Measurements from ENCODE around the gene LY6G6C.

The LY6G6C gene, protein sequence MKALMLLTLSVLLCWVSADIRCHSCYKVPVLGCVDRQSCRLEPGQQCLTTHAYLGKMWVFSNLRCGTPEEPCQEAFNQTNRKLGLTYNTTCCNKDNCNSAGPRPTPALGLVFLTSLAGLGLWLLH

DNA sequence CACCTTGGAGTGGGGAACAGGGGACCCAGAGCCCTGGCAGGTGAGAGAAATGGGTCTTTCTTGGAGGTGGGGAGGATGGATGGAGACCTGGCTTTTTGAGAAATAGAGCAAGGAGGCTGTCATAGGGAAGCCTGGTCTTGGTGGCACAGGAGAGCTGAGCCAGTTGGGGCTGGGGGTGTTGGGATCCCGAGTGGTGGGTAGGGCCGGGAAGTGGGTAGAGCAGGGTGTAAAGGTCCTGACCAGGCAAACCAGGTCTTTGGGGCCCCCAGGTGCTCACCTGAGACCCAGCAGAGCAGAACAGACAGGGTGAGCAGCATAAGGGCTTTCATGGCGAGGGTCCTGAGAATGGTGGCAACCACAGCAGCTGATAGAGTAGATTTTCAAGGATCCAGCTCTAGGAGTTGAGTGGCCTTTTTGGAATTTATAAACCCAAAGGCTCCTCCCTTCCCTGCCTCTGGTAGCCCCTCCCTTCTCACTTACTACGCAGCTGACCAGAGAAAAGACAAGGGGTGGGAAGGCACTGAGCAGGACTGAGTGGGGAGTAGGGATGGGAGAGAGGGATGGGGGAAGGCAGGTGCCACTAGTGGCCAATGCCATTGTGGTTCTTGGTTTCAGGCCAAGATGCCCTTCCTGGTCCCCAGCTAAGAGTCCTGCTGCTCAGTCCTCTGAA, at the start of gene LY6G6C:
Gene LY6G6C, minus strand, starts transcription at position 396 of the 670 bp plus-strand sequence. Its CDS starts 67 bp downstream, at position 329.
- DNase-seq = no peak

DNA sequence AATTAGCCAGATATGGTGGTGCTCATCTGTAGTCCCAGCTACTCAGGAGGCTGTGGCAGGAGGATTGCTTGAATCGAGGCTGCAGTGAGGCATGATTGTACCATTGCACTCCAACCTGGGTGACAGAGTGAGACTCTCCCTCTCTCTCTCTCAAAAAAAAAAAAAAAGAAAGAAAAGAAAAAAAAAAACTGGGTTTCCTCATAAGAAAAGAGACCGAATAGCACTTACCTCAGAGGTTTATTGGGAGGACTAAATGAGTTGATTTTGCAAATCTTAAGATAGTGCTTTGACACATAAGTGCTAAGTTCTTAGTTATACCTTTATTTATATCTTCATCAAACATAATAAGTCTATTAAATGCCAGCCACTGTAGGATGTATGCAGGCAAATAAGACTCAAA, 49.3 kb upstream of the LY6G6C start:
- no peak for DNase-seq

DNA sequence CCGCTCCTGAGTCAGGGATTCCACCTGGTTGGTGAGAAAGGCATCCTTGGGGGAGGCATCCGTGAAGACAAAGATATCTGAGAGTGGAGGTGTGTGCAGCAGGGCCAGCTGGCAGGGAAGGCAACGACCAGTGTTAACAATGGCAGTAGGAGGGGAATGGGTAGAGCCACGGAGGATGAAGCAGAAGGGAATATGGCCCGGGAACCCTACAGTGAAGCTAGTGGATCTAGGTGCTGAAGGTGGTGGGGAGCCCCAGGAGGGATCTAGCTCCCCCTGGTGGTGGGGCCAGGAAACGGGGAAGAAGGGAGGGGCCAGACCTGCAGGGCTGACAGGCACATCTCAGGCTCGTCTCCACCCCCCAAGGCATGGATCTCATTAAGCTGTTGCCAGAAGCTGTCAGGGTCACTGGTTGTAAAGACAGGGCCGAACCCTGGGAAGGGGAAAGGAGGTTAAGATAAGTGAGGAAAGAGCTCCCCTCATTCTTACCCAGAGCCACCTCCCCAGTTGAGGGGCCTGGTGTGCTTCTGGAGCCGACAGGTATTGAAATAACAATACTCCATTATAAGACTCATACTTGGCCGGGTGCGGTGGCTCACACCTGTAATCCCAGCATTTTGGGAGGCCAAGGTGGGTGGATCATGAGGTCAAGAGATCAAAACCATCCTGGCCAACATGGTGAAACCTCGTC, 48.3 kb upstream of the LY6G6C start:
- no peak for DNase-seq

DNA sequence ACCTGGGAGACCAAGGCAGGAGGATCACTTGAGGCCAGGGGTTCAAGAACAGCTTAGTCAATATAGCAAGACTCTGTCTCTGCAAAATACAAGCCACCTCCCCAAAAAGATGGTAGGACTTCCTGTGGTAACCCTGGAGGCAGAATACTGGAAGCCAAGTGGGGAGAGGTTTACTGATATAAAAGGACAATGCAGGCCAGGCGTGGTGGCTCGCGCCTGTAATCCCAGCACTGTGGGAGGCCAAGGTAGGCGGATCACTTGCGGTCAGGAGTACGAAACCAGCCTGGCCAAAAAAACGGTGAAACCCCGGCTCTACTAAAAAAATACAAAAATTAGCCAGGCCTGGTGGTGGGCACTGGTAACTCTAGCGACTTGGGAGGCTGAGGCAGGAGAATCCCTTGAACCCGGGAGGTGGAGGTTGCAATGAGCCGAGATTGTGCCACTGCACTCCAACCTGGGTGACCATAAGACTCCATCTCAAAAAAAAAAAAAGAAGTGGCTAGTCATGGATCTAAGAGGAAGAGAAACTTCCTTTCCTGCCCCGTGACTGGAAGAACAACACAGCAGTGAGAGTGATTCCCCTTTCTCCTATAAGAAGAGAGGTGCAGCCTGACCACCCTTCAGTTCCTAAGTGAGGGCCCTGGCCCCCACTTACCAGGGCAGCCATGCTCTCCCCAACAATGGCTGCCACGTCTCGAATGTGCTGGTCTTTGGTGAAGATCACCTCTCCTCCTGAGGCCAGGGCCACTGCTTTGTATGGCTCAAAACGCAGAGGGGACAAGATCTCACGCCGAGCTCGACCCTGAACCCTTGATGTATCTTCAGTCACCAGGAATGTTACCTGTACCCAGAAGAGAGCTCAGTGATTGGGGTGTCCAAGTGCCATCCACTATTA, 47.1 kb upstream of the LY6G6C start:
- DNase-seq = no peak

DNA sequence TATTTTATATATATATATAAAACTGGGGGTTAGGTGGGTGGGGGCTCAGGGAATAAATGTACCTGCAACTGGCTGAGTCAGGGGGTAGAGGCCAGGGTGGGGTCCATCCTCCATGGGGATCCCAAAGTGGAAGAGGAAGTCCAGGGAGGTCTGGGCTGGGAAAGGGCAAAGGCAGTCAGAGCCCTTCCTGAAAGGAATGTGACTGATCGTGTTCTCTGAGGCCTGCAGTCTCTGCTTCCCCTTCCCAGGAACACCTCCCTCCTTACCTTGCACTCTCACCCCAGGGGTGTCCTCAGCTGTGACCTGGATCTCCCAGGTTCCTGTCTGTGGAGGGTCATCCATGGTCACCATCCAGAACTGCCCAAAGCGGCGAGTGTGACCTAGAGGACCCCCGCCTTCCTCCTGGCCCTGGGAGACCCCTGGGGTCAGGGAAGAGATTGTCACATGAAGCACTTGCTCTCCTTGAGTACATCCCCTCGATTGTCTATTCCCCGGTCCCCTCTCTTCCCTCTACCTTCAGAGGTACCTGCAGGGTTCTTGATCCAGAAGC, 45.6 kb upstream of the LY6G6C start:
- DNase-seq = no peak

DNA sequence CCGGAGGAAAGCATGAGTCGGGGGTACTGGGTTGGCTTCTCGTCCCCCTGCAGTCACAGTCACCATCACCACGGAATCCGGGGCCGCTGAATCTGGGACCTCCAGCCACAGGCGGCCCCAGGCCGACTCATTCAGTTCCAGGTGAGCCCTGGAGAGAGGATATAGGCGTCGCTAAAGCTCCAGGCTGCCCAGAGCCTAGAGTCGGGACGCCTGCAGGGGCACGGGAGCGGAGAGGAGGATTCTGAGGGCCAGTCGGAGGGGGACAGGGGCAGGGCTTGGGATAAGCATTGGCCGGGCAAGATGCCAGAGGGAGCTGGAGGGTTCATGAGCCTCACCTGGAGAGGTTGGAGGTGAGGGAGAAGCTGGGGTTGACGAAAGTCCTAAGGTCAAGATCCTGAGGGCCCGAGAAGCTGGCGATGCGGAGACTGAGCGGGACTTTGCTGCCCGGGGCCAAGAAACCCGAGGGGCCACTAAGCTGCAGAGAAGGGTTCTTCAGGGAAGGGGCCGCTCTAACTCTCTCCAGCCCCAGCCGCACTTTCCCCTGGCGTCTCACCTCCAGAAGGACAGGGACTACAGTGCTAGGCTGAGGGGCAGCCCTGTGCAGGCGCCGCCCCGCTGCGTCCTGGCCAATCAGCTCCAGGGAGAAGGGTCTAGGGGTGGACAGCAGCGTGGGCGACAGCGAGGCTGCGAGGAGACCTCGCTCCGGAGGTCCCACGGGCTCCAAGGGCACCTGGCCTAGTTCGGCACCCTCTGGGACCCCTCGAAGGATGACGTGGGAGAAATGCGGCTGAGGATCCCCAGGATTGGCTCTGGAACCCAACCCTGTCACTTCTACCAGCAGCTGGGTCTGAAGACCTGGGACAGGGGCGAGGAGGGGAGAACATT, 44.6 kb upstream of the LY6G6C start:
- no peak for DNase-seq

DNA sequence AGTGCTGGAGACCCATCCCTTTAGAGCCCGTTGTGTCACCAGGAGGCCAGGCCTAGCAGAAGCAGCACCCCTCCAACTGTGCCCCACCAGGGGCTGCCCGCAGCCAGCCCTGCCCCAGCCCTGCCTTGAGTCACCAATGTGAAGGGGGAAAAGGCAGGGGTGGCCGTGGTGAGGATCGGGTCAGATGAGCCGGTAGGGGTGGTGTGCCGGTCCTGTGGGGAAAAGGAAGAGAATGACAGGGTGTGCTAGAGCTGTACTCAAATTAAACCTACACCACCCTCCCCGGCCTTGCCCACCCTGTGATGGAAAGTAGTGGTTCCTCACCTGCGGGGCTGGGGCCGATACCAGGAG, 44.0 kb upstream of the LY6G6C start:
- DNase-seq = no peak

DNA sequence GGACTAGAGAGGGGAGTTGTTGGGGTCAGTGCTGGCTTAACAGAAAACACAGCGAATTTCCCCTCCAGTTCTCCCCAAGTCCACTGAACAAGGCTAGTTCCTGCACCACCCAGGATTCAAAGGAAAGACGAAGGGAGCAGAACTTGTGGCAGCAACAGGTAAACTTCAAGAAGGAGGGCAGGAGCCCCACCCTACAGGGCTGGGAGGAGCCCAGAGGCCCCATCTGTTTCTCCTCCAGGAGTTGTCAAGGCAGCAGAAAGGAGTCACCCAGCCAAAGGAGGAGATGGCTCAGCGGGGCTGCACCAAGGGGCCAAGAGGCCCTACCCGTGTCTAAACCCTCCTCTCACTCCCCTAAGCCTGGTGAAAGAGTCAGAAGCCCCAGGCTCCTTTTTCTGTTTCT, 42.7 kb upstream of the LY6G6C start:
- DNase-seq = no peak

DNA sequence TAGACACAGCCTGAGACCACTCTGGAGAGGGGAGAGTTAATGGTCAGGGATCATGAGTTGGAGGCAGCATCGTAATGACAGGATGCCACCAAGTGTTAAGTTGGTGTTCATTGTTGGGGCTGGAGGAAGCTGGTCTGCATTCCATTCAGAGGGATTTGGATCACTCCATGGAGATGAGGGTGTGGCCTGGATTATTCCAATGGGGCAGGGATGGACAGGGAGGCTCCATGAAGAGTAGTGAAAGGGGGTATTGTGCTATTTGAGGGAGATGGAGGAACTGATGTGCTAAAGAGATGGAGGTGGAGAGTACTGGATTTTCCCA, 42.0 kb upstream of the LY6G6C start:
- DNase-seq = no peak

DNA sequence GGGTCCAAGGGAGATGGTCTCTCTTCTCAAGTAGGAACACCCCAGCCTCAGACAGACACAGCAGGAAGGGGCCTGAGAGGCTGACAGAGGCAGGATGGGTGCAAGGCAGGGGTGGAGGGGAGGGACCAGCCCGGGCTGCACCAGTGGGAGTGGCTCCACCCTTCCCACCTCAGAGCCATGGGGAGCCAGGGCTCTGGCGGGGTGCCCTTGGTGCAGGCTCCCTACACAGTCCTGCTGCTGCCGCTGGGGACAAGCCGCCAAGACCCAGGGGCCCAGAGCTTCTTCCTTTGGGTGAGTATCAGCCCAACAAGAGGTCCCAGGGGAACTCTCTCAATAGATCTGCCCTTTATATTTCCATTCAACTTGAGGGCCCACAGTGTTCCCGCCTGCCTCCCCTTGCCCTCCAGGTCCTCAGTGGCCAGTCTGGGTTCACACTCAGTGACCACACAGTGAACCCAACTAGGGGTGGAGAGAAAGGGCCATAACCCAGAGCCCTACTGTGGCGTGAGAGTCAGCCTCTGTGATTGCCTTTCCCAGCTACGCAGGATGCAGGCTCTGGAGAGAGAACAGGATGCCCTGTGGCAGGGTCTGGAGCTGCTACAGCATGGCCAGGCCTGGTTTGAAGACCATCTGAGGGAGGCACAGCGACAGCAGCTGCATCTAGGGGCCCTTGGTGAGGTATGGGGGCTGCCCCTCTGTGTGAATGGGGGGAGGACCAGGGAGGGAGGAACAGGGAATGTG, 41.5 kb upstream of the LY6G6C start:
- no peak for DNase-seq

DNA sequence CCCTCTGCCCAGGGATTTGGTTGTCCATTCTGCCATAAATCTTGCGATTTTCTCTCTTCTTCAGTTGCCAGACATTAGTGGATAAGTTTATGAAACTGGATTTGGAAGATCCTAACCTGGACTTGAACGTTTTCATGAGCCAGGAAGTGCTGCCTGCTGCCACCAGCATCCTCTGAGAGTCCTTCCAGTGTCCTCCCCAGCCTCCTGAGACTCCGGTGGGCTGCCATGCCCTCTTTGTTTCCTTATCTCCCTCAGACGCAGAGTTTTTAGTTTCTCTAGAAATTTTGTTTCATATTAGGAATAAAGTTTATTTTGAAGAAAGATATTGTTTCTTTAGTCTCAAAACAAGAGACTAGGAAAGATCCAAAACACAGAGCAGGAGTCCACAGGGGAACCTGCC, 40.8 kb upstream of the LY6G6C start, which contains the start of gene SAPCD1:
Gene SAPCD1, plus strand, starts transcription at position 301 of the 400 bp plus-strand sequence. CDS start 399 bp downstream, outside the sequence.
- no peak for DNase-seq

DNA sequence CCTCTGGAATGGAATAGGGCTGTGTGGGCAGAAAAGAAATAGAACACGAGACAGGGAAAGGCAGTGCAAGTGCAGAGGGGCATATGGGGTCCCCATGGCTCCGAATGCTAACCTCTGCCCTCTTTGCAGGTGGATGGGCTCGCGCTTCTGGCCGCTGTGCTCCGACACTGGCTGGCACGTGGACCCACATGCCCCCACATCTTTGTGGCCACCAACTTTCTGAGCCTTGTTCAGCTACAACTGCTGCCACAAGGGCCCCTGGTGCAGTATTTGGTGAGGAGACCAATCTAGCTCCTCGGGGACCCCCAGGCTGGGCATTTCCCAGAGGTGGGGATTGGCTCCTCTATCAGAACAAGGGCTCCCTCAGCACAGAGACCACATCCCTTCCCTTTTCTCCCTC, 39.8 kb upstream of the LY6G6C start:
- no peak for DNase-seq

DNA sequence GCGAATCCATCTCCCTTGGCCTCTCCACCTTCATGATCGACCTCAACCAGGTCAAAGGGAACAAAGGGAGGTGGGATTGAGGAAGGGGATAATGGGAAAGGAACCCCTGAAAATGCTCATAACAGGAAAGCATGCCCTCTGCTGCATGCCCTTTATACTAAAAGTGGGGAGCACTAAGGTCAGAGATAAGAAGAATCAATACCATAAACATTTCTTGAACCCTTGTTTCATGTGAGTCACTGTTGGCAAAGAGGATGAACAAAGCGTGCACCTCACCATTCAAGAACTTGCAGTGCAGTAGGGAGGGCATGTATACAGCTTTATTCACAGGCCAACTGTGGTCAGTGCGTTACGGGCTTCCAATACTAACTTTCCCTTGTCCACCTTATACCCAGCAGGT, 39.2 kb upstream of the LY6G6C start:
- DNase-seq = no peak

DNA sequence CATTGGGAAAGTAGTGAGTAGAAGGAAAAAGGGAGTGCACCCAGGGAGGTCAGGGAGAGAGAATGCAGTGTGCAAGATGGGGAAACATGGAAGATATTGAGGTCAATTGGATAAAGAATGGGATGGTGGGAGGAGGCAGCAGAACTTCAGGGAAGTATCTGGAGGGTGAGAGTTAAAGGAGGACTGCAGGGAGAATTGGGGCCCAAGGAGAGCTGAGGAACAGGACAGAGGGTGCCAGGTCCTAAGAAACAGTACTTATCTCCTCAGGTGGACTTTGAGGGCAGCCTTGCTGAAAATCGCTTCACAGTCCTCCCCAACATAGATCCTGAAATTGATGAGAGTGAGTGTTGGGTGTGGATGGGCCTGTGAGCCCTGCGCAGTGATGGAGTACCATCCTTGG, 36.7 kb upstream of the LY6G6C start:
- DNase-seq = no peak

DNA sequence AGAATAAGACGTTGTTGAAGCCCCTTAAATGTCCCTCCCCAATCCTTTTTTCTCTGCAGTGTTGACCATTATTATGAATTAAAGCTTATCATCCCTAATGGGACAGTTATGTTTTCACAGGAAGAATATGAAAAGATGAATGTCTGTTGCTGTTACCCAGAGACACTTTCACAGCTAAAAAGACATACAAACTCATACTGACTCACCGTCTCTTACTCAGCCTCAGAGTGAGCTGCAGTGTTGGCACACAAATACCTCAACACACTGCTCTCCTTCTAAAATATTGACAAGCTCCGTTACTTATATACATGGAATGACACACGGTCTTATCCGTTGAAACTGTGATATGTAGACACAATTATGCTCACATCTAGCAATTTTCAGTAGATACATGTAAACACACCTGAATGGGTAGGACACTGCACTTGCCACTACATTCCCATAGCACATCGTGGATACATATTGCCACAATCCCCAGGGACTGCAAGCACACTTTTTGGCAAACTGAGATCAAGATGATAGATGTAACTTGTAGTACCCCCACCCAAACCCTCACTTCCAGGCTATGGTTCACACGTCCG, 31.3 kb upstream of the LY6G6C start:
- DNase-seq = no peak

DNA sequence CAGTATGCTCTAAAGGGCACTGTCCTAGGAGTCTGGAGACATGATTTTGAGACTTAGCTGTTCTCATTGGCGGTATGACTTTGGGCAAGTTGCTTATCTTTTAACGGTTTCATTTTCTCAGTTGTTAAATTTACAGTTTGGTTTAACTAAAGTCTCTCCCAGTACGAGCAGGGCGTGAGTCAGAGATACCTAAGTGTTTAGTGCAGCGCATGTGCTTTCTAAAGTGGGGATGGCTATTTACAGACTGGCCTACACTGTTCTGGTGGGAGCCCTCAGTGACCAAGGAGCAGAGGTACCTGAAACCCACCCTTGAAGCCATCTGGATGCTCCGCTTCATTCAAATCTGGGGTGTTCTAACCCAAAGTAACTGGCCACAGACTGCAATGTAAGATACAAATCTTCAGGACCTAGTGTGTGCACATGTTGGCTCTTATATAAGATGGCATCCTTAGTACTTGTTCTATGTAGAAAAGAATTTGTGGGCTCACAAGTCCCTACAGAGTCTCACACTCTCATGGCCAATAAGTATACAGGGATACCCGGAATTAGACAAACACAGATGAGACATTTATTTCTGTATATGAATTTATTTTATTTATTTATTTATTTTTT, 29.0 kb upstream of the LY6G6C start:
- no peak for DNase-seq

DNA sequence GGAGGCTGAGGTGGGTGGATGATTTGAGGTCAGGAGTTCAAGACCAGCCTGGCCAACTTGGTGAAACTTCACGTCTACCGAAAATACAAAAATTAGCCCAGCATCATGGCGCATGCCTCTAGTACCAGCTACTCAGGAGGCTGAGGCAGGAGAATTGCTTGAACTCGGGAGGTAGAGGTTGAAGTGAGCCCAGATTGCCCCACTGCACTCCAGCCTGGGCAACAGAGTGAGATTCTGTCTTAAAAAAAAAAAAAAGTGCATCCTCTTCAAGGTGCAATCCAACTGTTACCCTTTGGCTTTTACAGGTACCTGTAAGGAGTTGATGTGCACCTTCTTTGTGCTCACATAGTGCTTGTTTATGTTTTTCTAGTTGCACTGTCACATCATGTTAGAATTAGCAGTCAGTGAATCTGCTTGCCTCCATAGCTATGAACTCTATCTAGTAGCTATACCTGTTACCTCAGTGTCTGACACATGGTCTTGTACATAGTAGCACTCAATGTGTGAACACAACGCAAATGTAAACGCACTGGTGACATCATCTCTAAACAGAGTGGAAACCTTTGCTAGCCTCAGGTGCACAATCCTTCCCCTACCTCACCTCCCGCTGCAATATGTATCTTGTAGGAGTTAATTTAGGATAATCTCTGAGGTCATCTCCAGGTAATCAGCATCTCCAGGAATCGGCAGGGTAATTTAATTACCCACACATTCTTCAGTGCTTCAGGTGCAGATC, 27.9 kb upstream of the LY6G6C start:
- DNase-seq = no peak

DNA sequence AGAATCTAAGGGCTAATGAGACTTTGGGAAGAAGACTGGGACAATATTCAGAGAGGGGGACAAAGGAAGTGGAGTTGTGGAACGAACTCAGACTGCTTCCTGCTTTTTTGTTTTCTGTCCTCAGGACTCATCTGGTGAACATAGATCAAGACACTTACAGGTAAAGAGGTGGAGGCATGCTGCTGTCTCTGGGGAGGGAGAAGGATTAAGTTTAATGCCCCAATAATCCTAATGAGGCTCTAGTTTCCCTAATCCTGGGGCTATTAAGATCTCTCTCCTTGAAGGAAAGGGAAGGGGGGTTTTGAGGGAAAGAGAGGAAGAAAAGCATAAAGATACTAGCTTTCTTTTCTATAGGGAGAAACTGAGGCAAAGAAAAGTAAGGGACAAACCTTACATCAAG, 22.9 kb upstream of the LY6G6C start:
- no peak for DNase-seq

DNA sequence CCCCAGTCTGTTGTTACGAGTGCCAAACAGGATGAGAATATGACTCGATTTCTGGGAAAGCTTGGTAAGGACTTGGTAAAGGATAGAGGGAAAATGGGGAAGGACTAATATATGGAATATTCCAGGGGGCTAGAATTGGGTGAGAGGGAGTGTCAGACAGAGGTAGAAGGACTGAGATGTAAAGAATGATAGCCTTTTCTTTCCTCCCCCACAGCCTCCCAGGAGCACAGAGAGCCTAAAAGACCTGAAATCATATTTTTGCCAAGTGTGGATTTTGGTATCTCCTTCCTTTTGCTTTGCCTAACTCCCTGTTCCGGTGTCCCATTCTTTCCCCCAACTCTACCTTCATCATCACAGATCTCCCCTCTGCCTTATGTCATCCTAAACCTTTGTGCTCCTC, 21.3 kb upstream of the LY6G6C start:
- no peak for DNase-seq

DNA sequence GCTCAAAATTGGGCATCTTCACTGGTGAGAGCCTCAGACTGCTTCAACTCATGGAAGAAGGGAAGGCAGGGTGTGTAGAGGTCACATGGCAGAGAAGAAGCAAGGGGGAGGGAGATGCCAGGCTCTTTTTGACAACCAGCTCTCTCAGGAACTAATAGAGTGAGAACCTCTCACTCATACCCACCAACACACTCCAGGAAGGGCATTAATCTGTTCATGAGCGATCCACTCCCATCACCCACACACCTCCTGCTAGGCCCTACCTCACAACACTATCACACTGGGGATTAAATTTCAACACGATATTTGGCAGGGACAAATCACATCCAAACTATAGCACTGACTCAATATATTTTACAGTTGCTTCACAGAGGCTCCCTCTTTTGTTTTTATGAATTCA, 20.3 kb upstream of the LY6G6C start:
- DNase-seq = no peak
